Purkinje cell (primary cell): ENCODE results near the gene TIMD4. TPM values are rescaled to one million over a fixed set of nuclear protein-coding genes. Genes with fewer than 3 reads are reported as not detected.

Source experiments
- polyA plus RNA-seq: library from polyadenylated mRNA; unstranded; fragments of >200 nt; fragmentation: Nextera tagmentation; gene quantifications from 2 replicates; pipeline ENCODE4 v1.2.1, GENCODE V29; 2014

Gene TIMD4
- 0.35 TPM in 1 of 2 replicates, not detected in the other for polyA plus RNA-seq

GRCh38 chr5:156963125-156963524, at the start of gene TIMD4:
TIMD4 (minus strand) TSS chr5:156963226; CDS start chr5:156963198, 28 bp downstream.

Other genes starting within 250 kb of the TIMD4 start
- gene PPP1R2B, start 112.9 kb downstream of the TIMD4 start, polyA plus RNA-seq: 0.16 TPM in 1 of 2 replicates, not detected in the other
- gene HAVCR1, start 95.9 kb upstream of the TIMD4 start, polyA plus RNA-seq: not detected in 2 replicates
- gene HAVCR2, start 145.8 kb upstream of the TIMD4 start, polyA plus RNA-seq: 0.24 TPM in 1 of 2 replicates, not detected in the other
- 49.6 and 60.5 TPM in 2 replicates for gene MED7, start 179.6 kb upstream of the TIMD4 start, polyA plus RNA-seq
- 0.16 and 0.70 TPM in 2 replicates for gene GARIN3, start 203.0 kb upstream of the TIMD4 start, polyA plus RNA-seq
- gene ITK, start 217.6 kb upstream of the TIMD4 start, polyA plus RNA-seq: not detected in 2 replicates